Amygdala (tissue), 56 donors: ENCODE measurements around the gene KPNB1.

ENCODE experiments used
- DNase-seq, 56 donors: peaks; one replicate each; lab custom pipeline; 2025; lab: John Stamatoyannopoulos, UW

The KPNB1 gene

GRCh38 chr17:47694581-47695428 is 45.1 kb downstream of the KPNB1 start:
- DNase-seq: peak in 31 of 56 donors; percentile 23 to 84 (median 51)

- DNase-seq: peak in 1 of 56 donors; percentile 25
Measured at GRCh38 chr17:47695429-47696376, 46.0 kb downstream of the KPNB1 start.

- DNase-seq: no peak
Measured at GRCh38 chr17:47696717-47697642, 47.3 kb downstream of the KPNB1 start.

GRCh38 chr17:47697906-47698711 is 48.4 kb downstream of the KPNB1 start:
- no peak for DNase-seq

GRCh38 chr17:47698749-47699535 is 49.2 kb downstream of the KPNB1 start:
- DNase-seq: peak in 39 of 56 donors; percentile 9 to 72 (median 36)

GRCh38 chr17:47699536-47699840 is 49.8 kb downstream of the KPNB1 start:
- DNase-seq: no peak

- DNase-seq: no peak
Measured at GRCh38 chr17:47700471-47701449, 51.0 kb downstream of the KPNB1 start.

- no peak for DNase-seq
Measured at GRCh38 chr17:47701608-47702007, 51.9 kb downstream of the KPNB1 start.

GRCh38 chr17:47702391-47702995 is 52.8 kb downstream of the KPNB1 start:
- no peak for DNase-seq

- no peak for DNase-seq
Measured at GRCh38 chr17:47703191-47703591, 53.5 kb downstream of the KPNB1 start.

- no peak for DNase-seq
Measured at GRCh38 chr17:47703671-47704070, 54.0 kb downstream of the KPNB1 start.

- no peak for DNase-seq
Measured at GRCh38 chr17:47704116-47704515, 54.4 kb downstream of the KPNB1 start.

- DNase-seq: no peak
Measured at GRCh38 chr17:47704736-47705135, 55.0 kb downstream of the KPNB1 start.

GRCh38 chr17:47705536-47706530 is 56.1 kb downstream of the KPNB1 start:
- DNase-seq: no peak

GRCh38 chr17:47707056-47707804 is 57.5 kb downstream of the KPNB1 start:
- DNase-seq: peak in 28 of 56 donors; percentile 13 to 76 (median 35)
